HG02798 (cell line): ENCODE data around the gene AMOT.
"Not testable (repeated sequence)": the region's sequence is repeated elsewhere in the genome, so short reads cannot be mapped to it uniquely, and the experiment has no call there.

Experiments used
- ATAC-seq: cut with Tn5 transposase; IDR thresholded peaks from one replicate; pipeline ENCODE4 v1.9.1; 2021; ENCODE audit warnings: mild to moderate bottlenecking; ENCODE audit not compliant: unreplicated experiment, poor library complexity

AMOT gene, protein sequence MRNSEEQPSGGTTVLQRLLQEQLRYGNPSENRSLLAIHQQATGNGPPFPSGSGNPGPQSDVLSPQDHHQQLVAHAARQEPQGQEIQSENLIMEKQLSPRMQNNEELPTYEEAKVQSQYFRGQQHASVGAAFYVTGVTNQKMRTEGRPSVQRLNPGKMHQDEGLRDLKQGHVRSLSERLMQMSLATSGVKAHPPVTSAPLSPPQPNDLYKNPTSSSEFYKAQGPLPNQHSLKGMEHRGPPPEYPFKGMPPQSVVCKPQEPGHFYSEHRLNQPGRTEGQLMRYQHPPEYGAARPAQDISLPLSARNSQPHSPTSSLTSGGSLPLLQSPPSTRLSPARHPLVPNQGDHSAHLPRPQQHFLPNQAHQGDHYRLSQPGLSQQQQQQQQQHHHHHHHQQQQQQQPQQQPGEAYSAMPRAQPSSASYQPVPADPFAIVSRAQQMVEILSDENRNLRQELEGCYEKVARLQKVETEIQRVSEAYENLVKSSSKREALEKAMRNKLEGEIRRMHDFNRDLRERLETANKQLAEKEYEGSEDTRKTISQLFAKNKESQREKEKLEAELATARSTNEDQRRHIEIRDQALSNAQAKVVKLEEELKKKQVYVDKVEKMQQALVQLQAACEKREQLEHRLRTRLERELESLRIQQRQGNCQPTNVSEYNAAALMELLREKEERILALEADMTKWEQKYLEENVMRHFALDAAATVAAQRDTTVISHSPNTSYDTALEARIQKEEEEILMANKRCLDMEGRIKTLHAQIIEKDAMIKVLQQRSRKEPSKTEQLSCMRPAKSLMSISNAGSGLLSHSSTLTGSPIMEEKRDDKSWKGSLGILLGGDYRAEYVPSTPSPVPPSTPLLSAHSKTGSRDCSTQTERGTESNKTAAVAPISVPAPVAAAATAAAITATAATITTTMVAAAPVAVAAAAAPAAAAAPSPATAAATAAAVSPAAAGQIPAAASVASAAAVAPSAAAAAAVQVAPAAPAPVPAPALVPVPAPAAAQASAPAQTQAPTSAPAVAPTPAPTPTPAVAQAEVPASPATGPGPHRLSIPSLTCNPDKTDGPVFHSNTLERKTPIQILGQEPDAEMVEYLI

DNA sequence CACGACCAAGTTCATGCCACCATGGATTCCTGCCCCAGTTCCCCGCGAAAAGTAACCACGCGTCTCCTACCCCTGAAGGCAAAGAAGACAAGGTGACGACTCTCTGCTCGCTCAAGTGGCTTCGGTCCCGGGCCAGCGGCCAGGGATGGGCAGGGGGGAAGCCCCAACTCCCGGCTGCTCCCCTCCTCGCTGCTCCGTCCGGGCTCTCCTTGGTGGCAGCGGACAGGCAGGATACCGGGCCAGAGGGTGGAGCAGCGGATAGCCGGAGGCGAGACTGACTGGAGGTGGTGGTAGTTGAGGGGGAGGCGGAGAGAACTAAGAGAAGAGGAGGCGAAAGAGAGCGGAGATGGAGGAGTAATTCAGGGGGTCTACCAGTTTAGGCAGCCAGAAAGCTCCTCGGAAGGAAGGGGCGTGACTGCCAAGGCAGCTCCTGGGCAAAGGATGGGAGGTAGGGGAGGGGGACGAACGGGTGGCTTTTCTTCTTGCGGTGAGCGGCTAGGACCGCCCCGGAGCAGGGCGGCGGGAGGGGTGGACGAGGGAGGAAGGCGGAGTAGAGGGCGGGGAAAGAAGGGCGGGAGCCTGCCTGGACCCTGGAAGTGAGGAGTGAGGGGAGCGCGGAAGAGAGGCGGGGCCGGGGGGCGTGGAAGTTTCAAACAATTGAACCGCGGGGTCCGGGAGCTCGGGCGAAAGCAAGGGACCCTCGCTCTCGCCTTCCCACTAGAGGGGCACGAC lies at the start of gene AMOT:
Gene AMOT (minus strand): TSS at position 450 of the 732 bp plus-strand sequence. CDS start 17,705 bp downstream, outside the sequence.
- peak; percentile 74 for ATAC-seq

DNA sequence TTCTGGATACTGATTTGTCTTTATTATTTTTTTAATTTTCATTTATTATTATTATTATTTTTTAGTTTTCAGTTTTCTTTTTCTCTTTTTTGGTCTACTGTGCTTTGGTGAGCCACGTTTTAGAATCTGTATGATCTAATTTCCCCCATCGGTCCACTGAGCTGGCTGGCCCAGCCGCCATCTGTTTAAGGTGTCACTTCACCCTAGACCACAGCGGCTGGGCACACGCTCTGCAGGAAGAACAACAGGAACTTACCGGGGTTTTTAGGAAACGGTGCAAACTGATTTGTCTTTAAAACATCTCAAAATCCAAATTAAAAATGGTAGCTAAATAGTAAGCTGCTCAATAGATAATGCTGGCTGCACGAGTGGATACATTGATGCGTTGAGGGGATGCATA lies 48.8 kb upstream of the AMOT start:
- ATAC-seq = no peak

DNA sequence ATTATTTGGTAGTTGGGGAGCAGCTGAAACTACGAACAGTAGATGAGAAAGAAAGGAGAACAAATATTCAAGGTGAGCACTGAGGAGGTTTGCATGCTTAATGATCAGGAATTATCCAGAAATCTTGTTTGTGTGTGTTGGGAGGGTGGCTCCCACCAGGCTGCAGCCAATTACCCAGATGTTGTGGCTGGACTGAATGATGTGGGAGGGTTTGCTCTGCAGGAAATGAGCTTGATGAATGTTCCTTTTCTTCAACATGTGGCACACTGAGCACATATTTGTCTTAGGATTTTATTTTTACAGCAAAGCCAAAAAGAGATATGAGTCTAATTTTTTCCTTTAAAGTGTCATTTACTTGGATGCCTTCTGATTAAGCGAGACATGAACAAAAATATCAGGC lies 48.3 kb upstream of the AMOT start:
- no peak for ATAC-seq

DNA sequence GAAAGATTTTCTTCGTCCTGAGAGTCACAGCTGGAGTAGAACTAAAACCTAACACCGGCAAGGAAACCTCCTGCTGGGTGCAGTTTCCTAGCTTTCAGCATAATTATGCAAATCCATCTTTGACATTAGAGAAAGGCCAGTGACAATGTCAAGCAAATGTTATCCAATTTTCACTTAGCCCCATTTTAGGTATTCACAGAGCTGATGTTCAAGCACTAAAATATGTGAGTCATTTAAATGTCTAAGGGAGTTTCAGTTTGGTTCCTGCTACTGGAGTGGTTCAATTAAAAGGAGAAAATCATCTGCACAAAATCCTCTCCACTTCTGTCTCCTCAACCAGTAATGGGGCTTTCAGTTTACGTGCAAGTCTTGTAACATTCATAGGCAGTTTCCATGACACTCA lies 37.1 kb upstream of the AMOT start:
- ATAC-seq = no peak

DNA sequence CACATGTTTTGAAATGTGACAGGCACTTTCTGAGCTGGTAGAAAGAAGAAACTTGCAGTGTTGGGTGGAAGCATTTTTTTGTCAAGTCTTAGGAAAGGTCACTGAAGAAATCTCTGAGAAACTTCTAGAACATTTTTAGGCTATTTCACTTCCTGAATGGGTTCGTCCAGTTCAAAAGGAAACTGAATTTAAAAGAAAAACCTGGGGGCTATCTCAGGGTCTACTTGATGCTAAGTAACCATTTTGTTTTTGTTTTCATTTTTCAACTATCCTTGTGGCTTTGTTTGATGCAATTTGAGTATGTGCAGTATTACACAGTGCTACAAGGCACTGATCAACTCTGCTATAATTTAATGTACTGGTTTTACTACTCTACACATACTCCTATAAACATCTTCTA lies 34.0 kb upstream of the AMOT start:
- ATAC-seq = peak; percentile 42

DNA sequence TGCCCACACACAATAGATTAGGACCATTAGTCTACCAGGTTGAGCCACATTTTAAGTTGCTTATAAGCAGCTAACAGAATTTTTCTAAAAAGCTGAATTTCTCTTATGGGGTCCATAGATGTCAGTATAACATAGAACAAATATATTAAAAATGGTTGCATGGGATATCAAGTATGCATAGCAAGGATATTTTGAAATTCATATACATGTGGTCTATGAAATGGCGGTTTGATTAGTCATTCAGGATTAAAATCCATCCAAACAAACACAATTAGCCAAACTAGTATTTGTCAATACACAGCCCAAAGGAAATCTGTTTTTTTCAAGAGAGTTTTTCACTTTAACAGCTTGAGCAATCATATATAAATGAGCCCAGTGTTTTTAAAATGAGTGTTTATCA lies 33.5 kb upstream of the AMOT start:
- no peak for ATAC-seq

DNA sequence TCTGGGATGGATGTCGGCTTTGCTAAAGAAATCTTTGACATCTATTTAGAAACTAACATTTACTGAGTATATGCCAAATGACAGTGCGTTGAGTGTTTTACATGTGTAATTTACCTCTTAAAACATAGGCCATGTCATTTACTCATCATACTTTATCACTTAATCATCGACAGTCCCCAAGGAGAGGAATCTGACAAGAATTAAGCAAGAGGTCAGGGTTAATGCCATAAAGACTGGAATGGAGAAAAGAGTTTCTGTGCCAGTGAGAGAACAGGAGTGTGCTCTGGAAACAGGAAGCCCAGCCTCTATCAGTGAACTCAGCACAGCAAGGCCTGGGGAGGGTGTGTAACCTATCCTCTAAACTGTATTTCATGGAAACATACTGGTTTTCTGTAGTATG lies 28.0 kb upstream of the AMOT start:
- no peak for ATAC-seq

DNA sequence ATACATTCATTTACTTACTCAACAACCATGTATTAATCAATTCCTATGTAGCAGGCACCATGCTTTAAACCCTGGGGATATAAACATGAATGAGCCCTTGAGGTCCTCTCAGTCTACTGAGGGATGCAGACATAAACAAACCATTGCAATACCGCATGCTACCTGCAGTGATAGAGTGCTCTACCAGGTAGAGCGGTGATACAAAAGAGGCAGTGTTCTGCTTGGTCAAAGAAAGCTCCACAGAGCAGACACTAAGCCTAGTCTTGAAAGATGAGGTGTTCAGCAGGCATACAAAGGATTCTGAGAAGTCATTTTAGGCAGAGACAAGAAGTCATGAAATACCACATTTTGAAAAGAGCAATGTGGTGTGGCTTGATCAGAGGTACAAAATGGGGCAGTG lies 26.9 kb upstream of the AMOT start:
- no peak for ATAC-seq

DNA sequence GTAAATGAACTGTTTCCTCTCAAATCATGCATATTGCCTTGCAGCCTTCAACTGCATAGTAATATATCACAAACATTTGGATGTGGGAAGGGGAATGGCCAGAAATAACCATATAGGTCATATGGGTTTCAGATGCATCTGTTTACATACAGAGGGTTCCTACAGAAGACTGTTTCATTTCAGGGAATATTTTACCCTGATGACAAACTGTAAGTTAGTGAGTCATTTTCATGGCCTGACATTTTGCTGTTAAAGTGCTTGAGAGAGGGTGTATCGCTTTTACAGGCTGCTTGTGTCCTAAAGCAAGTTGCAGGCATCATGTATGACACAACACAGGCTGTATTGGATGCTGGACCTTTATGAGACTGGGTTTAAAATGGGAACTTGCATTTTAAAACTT lies 25.5 kb upstream of the AMOT start:
- ATAC-seq = no peak

DNA sequence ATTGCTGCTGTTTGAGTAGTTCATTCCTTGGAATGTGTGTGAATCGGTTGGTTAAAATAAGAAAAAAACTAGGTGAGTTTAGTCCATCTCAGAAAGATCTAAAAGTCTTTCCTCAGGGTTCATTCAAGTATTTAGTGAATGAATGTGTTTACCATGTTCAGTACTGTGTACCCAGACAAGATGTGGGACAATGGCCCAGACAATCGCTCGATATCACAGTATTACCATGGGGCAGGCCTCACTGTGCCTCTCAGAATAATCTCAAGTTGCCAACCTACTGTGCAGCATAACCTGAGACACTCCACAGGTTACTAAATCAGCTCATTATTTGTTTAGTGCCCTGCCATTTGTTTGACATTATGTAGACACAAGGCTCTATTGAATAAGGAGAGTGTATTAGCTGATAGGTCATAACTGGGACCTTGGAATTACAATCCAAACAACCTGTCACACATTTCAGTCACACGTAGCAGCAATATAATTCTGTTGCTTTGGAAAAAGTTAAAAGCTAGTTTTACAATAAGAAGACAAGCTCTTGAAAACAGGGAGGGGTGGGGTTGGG lies 24.9 kb upstream of the AMOT start:
- no peak for ATAC-seq

DNA sequence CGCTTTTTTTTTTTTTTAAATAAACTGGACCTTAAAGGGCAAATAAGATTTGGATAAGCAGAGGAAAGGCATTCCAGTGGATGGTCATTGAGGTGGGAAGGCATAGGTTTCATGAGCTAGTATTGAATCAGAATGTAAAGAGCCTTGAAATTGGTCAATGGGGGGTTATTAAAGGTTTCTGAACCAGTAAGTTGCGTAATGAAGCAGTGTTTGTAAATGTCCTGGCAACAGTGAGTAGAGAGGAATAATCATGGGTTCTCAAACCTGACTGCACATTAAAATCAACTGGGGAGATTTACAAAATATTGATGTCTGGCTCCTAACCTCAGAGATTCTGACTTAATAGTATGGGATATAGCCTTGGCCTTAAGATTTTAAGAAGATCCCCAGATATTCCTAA lies 23.2 kb upstream of the AMOT start:
- no peak for ATAC-seq

DNA sequence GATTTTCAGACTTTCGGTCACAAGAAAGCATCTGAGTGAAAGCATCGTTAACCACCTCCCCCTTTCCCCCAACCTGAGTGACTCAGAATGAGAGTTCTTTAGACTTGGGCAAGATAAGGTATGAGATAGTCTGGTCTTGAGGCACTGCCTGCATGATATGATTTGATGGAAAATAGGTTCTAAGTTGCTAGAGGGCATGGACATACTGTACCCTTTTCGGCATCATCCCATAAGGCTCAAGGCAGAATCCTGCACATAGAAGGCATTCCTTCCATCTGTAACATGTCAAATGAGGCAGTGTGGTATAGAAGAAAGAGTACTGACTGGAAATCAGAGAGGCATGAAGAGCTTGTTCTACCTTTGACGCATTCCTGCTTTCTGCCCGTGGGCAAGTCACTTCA lies 16.8 kb upstream of the AMOT start:
- ATAC-seq = peak; percentile 94

DNA sequence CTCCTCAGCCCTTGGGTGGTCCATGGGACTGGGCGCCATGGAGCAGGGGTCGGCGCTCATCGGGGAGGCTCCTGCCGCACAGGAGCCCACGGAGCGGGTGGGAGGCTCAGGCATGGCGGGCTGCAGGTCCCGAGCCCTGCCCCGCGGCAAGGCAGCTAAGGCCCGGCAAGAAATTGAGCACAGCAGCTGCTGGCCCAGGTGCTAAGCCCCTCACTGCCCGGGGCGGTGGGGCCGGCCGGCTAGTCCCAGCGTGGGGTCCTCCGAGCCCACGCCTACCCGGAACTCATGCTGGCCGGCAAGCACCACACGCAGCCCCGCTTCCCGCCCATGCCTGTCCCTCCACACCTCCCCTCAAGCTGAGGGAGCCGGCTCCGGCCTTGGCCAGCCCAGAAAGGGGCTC lies 14.3 kb upstream of the AMOT start:
- not testable (repeated sequence) for ATAC-seq

DNA sequence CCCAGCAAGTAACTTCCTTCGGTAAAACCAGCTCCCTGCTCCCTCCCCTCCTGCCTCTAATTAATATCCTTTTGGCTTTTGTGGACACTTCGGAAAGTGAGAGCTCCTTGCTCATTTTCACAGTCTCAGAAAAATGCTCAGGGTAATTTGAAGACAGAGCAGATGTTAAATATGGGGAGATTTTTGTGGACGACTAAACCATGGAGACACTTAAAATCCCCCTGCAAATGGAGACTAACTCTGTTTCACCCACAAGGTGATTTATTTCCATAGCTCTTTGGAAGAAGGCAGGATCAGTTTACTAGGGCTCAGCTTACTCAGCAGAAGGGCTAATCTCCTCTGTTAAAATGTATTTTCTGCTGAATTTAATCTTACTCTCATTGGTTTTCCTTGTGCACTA lies 12.2 kb upstream of the AMOT start:
- ATAC-seq = no peak

DNA sequence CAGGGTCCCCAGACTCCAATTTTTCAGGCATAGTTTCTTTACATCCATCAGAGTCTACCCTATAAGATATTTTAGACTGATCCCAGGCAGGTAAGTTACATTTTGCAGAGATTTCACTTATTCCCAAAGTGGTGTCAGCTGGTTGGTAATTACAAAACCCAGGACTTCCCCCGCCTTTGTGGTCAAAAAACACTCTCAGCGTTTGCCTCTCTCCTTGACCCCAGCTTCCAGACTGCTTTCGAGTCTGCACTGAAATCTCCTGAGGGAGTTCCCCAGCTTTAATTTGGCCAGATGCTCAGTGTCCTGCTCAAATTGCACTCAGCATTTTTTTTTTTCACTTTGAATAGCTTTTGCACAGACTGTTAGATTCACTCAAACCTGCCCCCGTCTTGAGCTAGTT lies 11.2 kb upstream of the AMOT start:
- ATAC-seq = peak; percentile 71

DNA sequence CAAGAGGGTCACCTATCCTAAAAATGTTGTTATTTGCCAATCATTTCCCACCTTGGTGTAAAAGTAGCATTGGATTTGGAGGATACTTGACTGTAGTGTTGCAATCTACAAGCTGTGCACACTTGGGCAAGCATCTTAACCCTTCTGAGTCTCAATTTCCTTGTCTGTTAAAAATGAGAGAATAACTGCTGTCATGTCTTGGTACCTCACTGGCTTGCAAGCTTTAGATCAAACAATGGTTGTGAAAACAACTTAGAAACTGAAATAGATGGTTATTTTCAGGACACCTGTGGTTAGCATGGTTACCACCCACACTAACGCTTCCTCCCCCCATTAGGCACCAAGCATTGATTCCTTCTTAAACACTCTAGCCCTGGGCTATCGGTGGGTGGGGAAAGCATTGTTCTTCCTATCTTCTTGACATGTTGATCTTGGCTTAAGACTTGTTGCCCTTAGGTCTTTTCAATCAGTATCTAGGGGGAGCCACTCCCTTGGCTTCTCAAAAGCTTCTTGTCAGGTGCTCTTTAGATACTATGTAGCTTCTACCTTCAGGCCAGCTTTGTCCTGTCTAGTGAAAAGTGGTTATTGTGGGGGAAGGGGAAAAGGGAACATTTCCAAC lies 10.6 kb upstream of the AMOT start:
- peak; percentile 91 for ATAC-seq

DNA sequence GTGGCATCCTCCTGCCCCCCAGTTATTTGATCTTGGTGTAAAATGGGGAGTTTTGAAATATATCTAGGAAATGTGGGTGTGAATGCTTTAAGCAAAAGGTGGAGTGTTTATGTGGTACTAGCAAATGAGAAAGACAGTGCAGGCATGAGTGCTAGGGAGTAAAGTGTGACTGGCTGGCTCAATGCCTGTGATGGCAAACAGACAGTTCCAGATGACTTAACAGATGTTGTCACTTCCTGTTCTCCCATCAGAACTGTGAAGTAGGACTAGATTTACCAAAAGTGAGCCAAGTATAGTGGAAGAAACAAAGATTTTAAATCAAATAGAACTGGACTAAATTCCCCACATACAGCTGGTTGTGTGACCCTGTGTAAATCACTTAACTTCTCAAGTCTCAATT lies 8.4 kb upstream of the AMOT start:
- no peak for ATAC-seq

DNA sequence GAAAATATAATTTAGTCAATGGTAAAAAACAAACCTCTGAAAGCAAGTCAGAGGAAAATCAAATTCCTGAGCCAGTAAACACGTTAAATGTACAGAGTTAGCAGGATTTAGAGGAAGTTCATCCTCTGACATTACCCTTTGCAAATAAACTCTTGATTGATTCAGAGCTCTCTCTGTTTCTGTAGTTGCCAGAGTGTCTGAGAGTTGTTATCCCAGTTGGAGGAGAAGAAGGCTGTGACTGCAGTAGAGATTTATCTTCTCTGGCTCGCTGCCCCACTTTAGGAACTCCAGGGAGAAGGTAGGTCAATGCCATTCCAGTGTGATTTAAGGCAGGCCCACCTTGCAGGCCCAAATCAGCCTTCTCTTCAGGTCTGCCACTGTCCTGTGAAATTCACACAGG lies 6.2 kb upstream of the AMOT start:
- no peak for ATAC-seq

DNA sequence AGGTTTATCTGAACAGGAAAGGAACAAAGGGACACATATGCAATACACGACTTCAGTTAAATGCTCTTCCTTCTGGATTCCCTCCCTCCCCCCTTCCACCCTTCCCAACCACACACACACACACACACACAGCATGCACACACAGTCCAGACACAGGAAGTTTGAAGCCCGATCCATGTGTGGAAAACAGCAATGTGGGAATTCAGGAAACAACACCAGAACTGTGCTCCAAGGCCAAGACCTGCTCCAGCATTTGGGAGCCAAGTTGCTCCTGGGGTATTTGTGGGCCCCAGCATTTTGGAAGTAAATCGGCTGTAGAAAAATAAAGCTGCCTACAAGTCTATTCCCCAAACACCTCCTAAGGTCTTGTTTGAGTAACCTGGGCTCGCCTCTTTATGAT lies 5.6 kb upstream of the AMOT start:
- no peak for ATAC-seq

DNA sequence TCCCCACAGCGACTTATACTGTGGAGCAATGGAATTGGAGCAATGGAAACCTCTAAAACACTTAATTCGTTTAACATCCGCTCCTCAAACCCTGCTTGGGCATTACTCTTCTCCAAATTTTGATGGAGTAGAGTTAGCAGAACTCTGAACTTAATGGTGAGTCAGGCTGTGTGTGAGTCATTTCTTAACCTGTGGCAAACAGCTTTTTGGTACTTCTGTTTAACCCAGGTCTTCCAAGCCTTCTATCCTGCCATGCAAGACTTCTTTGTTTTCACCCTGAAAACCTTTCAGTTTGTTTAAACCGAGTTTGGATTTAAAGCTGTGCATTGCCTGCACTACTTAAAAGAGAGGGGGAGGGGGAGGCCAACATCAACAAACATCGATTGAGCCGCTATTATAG lies 3.6 kb upstream of the AMOT start:
- no peak for ATAC-seq
